ENCODE data around the gene SIDT2.

Gene SIDT2

GRCh38 chr11:117189191-117189940 lies 10.8 kb downstream of the SIDT2 start:
- DNase-seq (ENCODE audit: low spot score) = no peak

- DNase-seq (ENCODE audit: low spot score) = no peak
These were observed 11.5 kb downstream of the SIDT2 start for GRCh38 chr11:117189941-117190544.

GRCh38 chr11:117191680-117192400 lies 13.3 kb downstream of the SIDT2 start:
- DNase-seq (ENCODE audit: low spot score) = no peak

GRCh38 chr11:117192401-117192875 lies 13.9 kb downstream of the SIDT2 start:
- no peak for DNase-seq (ENCODE audit: low spot score)

GRCh38 chr11:117193130-117194020 lies 14.8 kb downstream of the SIDT2 start:
- no peak for DNase-seq (ENCODE audit: low spot score)

- no peak for DNase-seq (ENCODE audit: low spot score)
These were observed 15.7 kb downstream of the SIDT2 start for GRCh38 chr11:117194267-117194666.

GRCh38 chr11:117195258-117195657 lies 16.7 kb downstream of the SIDT2 start:
- no peak for DNase-seq (ENCODE audit: low spot score)

GRCh38 chr11:117195761-117196160 lies 17.2 kb downstream of the SIDT2 start:
- DNase-seq (ENCODE audit: low spot score) = no peak

- DNase-seq (ENCODE audit: low spot score) = no peak
These were observed 18.5 kb downstream of the SIDT2 start for GRCh38 chr11:117197006-117197405.

GRCh38 chr11:117197516-117198456 lies 19.2 kb downstream of the SIDT2 start:
- DNase-seq (ENCODE audit: low spot score) = peak; percentile 79

- no peak for DNase-seq (ENCODE audit: low spot score)
These were observed 20.1 kb downstream of the SIDT2 start for GRCh38 chr11:117198613-117199012.

- DNase-seq (ENCODE audit: low spot score) = peak; percentile 86
These were observed 20.7 kb downstream of the SIDT2 start, which contains the start of gene TAGLN for GRCh38 chr11:117199053-117199915. TAGLN (plus strand) TSS chr11:117199370; CDS start chr11:117203014, 3,644 bp downstream.

- no peak for DNase-seq (ENCODE audit: low spot score)
These were observed 21.6 kb downstream of the SIDT2 start for GRCh38 chr11:117199916-117200812.

GRCh38 chr11:117200813-117201657 lies 22.5 kb downstream of the SIDT2 start:
- DNase-seq (ENCODE audit: low spot score) = no peak

GRCh38 chr11:117201658-117202305 lies 23.2 kb downstream of the SIDT2 start:
- no peak for DNase-seq (ENCODE audit: low spot score)

GRCh38 chr11:117202386-117203068 lies 24.0 kb downstream of the SIDT2 start:
- DNase-seq (ENCODE audit: low spot score) = no peak

- no peak for DNase-seq (ENCODE audit: low spot score)
These were observed 24.5 kb downstream of the SIDT2 start for GRCh38 chr11:117203069-117203407.

Data from ecto neural progenitor cell (in vitro differentiated cells).